Spleen (tissue), 7 donors: ENCODE data around the gene CDC20.

ENCODE experiments used
- POLR2A ChIP-seq, 3 donors: fragments of 450-650 bp; IDR thresholded peaks; one replicate each; pipeline ENCODE4 v1.5.1; 2017; ENCODE audit warnings: antibody characterized with exemption in 3 of 3, mild to moderate bottlenecking in 1 of 3
- TF ChIP-seq, protein P1 (sequence below), 11 experiments: fragments of 200-600 bp in 7 of 11; fragments of 450-650 bp in 4 of 11; sonication (generic) in 4 of 11; IDR thresholded peaks in 8 of 11; conservative IDR thresholded peaks in 3 of 11; 1 replicate in 7 of 11; 2 replicates in 4 of 11; pipeline versions ENCODE4 v1.4.0 to v1.8.0; 2016 to 2021; ENCODE audit warnings: antibody characterized with exemption in 11 of 11, inconsistent platforms in 4 of 11, mild to moderate bottlenecking in 1 of 11
- donor health status: DM: no; HTN: no; CAD: no; lungs with moderate emphysema.
- donor health status: DM: no; HTN: no; CAD: no.
- donor health status: DM: no; HTN: no; CAD: no.

DNA sequence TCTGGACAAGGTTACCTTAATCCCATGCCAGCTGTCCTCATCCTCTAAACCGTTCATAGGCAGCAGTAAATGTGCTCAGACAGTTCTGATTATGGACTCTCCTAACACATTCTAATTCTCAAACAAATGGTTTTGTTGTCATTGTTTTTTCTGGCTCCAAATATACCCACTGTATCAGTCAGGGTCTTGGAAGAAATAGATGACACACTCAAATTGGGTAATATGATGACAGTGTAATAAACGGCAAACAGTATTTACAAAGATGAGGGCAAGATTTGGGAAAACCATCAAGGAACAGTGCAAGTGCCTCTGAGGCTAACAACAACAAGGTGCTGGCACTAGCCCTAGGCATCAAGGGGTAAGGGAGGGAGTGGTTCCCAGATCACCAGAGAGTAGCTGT is 4.3 kb upstream of the CDC20 start:
- TF ChIP-seq, protein P1, sequence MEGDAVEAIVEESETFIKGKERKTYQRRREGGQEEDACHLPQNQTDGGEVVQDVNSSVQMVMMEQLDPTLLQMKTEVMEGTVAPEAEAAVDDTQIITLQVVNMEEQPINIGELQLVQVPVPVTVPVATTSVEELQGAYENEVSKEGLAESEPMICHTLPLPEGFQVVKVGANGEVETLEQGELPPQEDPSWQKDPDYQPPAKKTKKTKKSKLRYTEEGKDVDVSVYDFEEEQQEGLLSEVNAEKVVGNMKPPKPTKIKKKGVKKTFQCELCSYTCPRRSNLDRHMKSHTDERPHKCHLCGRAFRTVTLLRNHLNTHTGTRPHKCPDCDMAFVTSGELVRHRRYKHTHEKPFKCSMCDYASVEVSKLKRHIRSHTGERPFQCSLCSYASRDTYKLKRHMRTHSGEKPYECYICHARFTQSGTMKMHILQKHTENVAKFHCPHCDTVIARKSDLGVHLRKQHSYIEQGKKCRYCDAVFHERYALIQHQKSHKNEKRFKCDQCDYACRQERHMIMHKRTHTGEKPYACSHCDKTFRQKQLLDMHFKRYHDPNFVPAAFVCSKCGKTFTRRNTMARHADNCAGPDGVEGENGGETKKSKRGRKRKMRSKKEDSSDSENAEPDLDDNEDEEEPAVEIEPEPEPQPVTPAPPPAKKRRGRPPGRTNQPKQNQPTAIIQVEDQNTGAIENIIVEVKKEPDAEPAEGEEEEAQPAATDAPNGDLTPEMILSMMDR (IDR thresholded peaks at IDR 0.05 in 8 of 11, conservative IDR thresholded peaks at IDR 0.05 in 3 of 11), result no peak
- TF ChIP-seq POLR2A (IDR thresholded peaks at IDR 0.05), result no peak
